D721Med (cell line): Measurements from ENCODE around the gene DHX34.
"Not testable (repeated sequence)": the region's sequence is repeated elsewhere in the genome, so short reads cannot be mapped to it uniquely, and the experiment has no call there.

Source experiments
- DNase-seq: peaks from one replicate; pipeline ENCODE4 v3.0.0; 2011; ENCODE audit warnings: low spot score; ENCODE audit not compliant: insufficient read length
- FAIRE-seq: peaks from 2 replicates; lab custom pipeline; 2011; peaks lifted over from hg19 to GRCh38; lab: Jason Lieb, UNC
- CTCF ChIP-seq: IDR thresholded peaks from 2 replicates; pipeline ENCODE4 v1.5.1; 2012; ENCODE audit warnings: mild to moderate bottlenecking, control low read depth; ENCODE audit not compliant: insufficient read depth; ENCODE audit errors: missing control alignments

The DHX34 gene

GRCh38 chr19:47348819-47349795 is at the start of gene DHX34:
Gene DHX34, plus strand, starts transcription at chr19:47349315. Its CDS starts 3,716 bp downstream, at chr19:47353031.
- DNase-seq = peak; percentile 98
- peak; percentile 86 for TF ChIP-seq CTCF
- FAIRE-seq = no peak

- DNase-seq, FAIRE-seq: not testable (repeated sequence)
Measured at GRCh38 chr19:47300867-47301266, 48.2 kb upstream of the DHX34 start.

- no peak for TF ChIP-seq CTCF
- FAIRE-seq = no peak
Measured at GRCh38 chr19:47302249-47302648, 46.9 kb upstream of the DHX34 start.

GRCh38 chr19:47303966-47304365 is 45.1 kb upstream of the DHX34 start:
- no peak for DNase-seq
- FAIRE-seq = no peak
- TF ChIP-seq CTCF = no peak

More at GRCh38 chr19:47302249-47302648, 46.9 kb upstream of the DHX34 start:
- no peak for DNase-seq

- no peak for FAIRE-seq
- peak; percentile 91 for TF ChIP-seq CTCF
- DNase-seq = peak; percentile 63
Measured at GRCh38 chr19:47305309-47305751, 43.8 kb upstream of the DHX34 start.

- no peak for FAIRE-seq
- TF ChIP-seq CTCF = no peak
- no peak for DNase-seq
Measured at GRCh38 chr19:47306303-47306702, 42.8 kb upstream of the DHX34 start.

GRCh38 chr19:47309038-47309437 is 40.1 kb upstream of the DHX34 start:
- no peak for DNase-seq
- no peak for TF ChIP-seq CTCF
- FAIRE-seq = no peak
